ENCODE results near the gene P3H3.
"Not testable (repeated sequence)": the region's sequence is repeated elsewhere in the genome, so short reads cannot be mapped to it uniquely, and the experiment has no call there.

The P3H3 gene

DNA sequence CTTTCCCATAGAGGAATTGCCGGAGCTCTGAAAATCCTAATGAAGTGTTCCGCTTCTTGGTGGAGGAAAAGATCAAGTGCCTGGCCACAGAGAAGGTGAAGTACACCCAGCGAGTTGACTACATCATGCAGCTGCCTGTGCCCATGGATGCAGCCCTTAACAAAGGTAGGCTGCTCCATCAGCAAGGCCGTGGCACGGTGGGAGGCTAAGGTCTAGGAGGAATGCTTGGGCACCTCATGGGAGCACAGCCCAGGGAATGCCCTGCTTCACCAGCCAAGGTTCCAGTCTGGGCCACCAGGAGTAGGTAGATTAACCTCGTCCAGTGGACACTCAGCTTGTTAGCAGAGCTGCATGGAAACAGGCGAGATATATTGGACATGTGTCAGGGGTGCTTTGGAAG, 32.7 kb downstream of the P3H3 start:
- H3K4me3 ChIP-seq (ENCODE audit: low read depth, low read length), result no peak overlapping the region
- TF ChIP-seq, protein P1, sequence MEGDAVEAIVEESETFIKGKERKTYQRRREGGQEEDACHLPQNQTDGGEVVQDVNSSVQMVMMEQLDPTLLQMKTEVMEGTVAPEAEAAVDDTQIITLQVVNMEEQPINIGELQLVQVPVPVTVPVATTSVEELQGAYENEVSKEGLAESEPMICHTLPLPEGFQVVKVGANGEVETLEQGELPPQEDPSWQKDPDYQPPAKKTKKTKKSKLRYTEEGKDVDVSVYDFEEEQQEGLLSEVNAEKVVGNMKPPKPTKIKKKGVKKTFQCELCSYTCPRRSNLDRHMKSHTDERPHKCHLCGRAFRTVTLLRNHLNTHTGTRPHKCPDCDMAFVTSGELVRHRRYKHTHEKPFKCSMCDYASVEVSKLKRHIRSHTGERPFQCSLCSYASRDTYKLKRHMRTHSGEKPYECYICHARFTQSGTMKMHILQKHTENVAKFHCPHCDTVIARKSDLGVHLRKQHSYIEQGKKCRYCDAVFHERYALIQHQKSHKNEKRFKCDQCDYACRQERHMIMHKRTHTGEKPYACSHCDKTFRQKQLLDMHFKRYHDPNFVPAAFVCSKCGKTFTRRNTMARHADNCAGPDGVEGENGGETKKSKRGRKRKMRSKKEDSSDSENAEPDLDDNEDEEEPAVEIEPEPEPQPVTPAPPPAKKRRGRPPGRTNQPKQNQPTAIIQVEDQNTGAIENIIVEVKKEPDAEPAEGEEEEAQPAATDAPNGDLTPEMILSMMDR (IDR thresholded peaks at IDR 0.05; ENCODE audit: low read depth, low read length), result no peak

DNA sequence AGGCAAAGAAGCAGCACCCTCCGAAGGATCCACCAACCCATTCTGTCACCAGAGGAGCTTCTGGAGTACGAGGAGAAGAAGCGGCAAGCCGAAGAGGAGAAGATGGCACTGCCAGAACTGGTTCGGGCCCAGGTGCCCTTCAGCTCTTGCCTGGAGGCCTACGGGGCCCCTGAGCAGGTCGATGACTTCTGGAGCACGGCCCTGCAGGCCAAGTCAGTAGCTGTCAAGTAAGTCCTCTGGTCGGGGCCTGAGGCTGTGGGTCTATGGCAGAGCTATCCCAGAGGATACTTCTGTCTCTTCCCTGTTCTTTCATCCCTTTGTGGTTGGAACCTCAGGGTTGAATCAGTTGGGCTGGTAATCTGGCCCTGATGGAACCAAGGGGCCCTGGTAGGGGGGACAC, 33.2 kb downstream of the P3H3 start:
- TF ChIP-seq, protein P1 (IDR thresholded peaks at IDR 0.05; ENCODE audit: low read depth, low read length), result no peak
- no peak overlapping the region for H3K4me3 ChIP-seq (ENCODE audit: low read depth, low read length)

DNA sequence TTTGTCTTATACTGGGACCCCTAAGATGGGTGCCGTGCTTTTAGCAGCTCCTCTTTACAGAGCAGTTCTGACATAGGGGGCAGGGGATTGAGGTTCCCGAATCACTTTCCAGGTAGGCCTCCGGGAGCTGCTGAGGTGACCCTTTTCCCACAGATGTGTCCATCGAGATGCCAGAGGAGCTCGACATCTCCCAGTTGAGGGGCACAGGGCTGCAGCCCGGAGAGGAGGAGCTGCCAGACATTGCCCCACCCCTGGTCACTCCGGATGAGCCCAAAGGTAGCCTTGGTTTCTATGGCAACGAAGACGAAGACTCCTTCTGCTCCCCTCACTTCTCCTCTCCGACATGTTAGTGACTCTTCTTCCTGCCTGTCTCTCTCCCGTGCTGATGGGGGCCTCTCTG, 34.8 kb downstream of the P3H3 start:
- H3K4me3 ChIP-seq (ENCODE audit: low read depth, low read length), result no peak overlapping the region
- TF ChIP-seq, protein P1 (IDR thresholded peaks at IDR 0.05; ENCODE audit: low read depth, low read length), result no peak

DNA sequence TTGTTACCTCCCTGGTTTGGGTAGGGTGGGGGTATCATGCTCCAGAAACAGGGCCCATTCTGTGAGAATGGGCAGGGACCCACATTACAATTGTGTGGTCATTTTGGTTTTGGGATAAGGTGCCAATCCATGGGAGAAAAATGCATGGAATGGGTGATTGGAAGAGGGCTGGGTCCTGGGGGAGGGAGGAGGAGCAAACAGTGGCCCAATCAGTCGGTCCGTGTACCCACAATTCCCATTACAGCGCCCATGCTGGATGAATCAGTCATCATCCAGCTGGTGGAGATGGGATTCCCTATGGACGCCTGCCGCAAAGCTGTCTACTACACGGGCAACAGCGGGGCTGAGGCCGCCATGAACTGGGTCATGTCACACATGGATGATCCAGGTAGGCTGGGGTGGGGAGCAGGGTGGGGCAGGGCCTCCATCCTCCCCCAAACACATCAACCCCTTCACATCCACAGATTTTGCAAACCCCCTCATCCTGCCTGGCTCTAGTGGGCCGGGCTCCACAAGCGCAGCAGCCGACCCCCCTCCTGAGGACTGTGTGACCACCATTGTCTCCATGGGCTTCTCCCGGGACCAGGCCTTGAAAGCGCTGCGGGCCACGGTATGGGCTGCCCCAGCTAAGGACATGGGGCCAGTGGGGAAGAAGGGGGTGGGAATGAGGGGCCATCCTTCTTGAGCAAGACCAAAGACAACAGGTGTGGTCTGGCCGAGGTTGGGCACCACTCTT, 35.5 kb downstream of the P3H3 start:
- no peak overlapping the region for H3K4me3 ChIP-seq (ENCODE audit: low read depth, low read length)
- TF ChIP-seq, protein P1 (IDR thresholded peaks at IDR 0.05; ENCODE audit: low read depth, low read length), result no peak

DNA sequence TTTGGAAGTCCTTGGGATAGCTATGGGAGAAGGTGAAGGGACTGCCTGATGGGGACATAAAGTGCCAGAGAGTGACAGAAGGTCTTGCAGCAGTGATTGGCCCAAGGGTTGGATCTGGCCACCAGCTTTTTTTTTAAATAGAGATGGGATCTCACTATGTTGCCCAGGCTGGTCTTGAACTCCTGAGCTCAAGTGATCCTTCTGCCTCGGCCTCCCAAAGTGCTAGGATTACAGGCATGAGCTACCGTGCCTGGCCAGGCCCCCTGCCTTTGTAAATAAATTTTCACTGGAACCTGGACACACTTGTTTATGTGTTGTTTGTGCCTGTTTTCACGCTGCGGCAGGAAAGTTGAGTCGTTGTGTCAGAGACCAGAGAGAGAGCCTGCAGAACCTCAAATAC, 37.1 kb downstream of the P3H3 start:
- not testable (repeated sequence) for H3K4me3 ChIP-seq (ENCODE audit: low read depth, low read length)

DNA sequence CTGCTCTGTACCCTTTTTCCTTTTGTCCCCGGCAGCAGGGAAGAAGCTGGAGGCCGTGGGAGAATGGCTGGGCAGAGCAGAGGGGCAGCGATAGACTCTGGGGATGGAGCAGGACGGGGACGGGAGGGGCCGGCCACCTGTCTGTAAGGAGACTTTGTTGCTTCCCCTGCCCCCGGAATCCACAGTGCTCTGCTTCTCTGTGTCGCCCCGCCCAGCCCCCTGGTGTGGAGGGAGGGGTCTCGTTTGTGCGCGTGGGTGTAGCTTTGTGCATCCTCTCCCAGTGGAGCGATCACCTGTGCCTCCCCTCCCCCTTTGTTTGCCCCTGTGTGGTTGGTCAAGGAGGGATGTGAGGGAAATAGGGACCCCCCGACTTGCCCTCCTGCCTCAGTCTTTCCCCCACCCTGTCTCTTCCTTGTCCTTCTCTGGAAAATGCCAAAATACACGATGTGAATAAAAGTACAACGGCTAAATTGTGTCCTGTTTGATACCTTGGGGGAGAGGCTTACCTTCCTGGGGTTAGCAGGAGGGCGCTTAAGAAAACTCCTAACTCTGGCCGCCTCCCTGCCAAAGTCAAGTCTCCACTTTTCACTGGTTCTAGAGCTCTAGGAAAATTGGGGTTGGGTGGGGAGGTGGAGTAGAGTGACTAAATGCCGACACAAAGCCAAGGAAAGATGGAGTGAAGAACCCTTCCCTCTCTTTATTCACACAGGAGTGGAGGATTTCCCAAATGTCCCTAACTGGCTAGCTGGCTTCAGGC, 38.1 kb downstream of the P3H3 start:
- TF ChIP-seq, protein P1 (IDR thresholded peaks at IDR 0.05; ENCODE audit: low read depth, low read length), result no peak
- no peak overlapping the region for H3K4me3 ChIP-seq (ENCODE audit: low read depth, low read length)

DNA sequence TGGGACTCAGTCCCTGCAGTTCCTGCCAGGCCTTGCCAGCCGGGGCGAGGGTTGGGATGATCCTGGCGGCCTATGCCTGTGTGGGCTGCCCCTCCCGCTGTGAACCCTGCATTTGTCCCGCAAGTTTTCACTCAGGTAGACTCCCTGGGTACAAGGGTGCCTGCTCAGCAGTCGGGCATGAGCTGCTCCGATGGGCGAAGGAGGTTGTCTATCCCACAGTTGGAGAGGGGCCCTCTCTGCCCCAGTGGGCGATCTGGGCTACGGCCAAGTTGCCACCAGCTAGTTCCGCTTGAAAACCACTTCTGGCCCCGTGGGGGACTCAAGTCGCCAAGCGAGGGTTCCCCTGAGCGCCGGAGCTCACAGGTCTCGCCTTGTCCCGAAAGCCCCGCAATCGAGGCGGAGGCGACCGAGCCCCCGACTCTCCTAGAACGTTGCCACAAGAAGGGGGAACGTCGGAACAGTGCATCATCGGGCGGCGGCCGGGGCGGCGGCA, 38.8 kb downstream of the P3H3 start:
- peak overlapping the region; percentile 51 for H3K4me3 ChIP-seq (ENCODE audit: low read depth, low read length)
- TF ChIP-seq, protein P1 (IDR thresholded peaks at IDR 0.05; ENCODE audit: low read depth, low read length), result no peak
